Aorta (tissue), 5 donors: ENCODE measurements around the gene NMS. TPM values are rescaled to one million over a fixed set of nuclear protein-coding genes. Genes with fewer than 3 reads are reported as not detected.

Experiments
- ATAC-seq: fragments of 200-7000 bp; cut with Tn5 transposase; one replicate; pipeline ENCODE4 v1.9.1; 2022; ENCODE audit warnings: moderate library complexity; ENCODE audit not compliant: low FRiP score
- DNase-seq, 2 donors: peaks; one replicate each; pipeline ENCODE4 v3.0.0-alpha.2; 2020
- H3K27ac ChIP-seq, 2 donors: one replicate each; pipeline ENCODE4 v1.5.1; 2013; ENCODE audit warnings: low read length in 2 of 2, mild to moderate bottlenecking in 2 of 2, moderate library complexity in 2 of 2, control low read depth in 1 of 2, inconsistent platforms in 1 of 2, low read depth in 1 of 2
- H3K27me3 ChIP-seq, 2 donors: one replicate each; pipeline ENCODE4 v1.6.1; 2013; ENCODE audit warnings: control low read depth in 1 of 2, low read length in 1 of 2, mild to moderate bottlenecking in 1 of 2, moderate library complexity in 1 of 2; ENCODE audit not compliant: insufficient read depth in 2 of 2, control insufficient read depth in 1 of 2
- H3K36me3 ChIP-seq, 2 donors: one replicate each; pipeline ENCODE4 v1.6.1; 2013; ENCODE audit warnings: control low read depth in 1 of 2, low read length in 1 of 2, mild to moderate bottlenecking in 1 of 2; ENCODE audit not compliant: insufficient read depth in 2 of 2, control insufficient read depth in 1 of 2
- H3K4me1 ChIP-seq, 2 donors: one replicate each; pipeline ENCODE4 v1.6.1; 2013; ENCODE audit warnings: low read length in 2 of 2, control low read depth in 1 of 2, mild to moderate bottlenecking in 1 of 2, moderate library complexity in 1 of 2; ENCODE audit not compliant: insufficient read depth in 2 of 2, control insufficient read depth in 1 of 2
- H3K4me3 ChIP-seq, 2 donors: one replicate each; pipeline ENCODE4 v1.5.1; 2013; ENCODE audit warnings: low read length in 2 of 2, control low read depth in 1 of 2, mild to moderate bottlenecking in 1 of 2
- H3K9me3 ChIP-seq: one replicate; pipeline ENCODE4 v1.6.1; 2013; ENCODE audit warnings: mild to moderate bottlenecking, low read length; ENCODE audit not compliant: control insufficient read depth
- WGBS, 2 donors: extraction: QIAGEN DNeasy Blood & Tissue Kit; methylation state at CpG; one replicate each; pipeline ENCODE4 v1.1.7; 2013; 5-methylcytosine and 5-hydroxymethylcytosine counted together
- intact Hi-C, 2 donors: fragments of 100-400 bp; cut with DNase I; formaldehyde crosslinking; loops; one replicate each; pipeline versions ENCODE4 v1.14.2 to v1.15.0; 2022
- long read RNA-seq, 2 donors: library from polyadenylated mRNA; unstranded; transcript quantifications; one replicate each; pipeline ENCODE4 v2.0.0, GENCODE V29; 2020 to 2021
- polyA plus RNA-seq, 2 donors: library from polyadenylated mRNA; stranded (reverse); fragments of 200-250 nt; gene quantifications; one replicate each; pipeline ENCODE4 v1.2.3, GENCODE V29; 2013
- total RNA-seq, 2 donors: library from RNA; stranded (reverse); fragmentation: NEBNext Ultra II Directional; extraction: Animal tissue kit (Norgen Biotek cat#: 25700); gene quantifications; one replicate each; pipeline ENCODE4 v1.2.1, GENCODE V29; 2021
- donor health status: healthy with polysubstance abuse.
- donor health status: Bipolar disorder and iron deficiency.
- donor health status: DM: no; HTN: no; CAD: no.
- donor health status: DM: no; HTN: no; CAD: no.
- donor health status: DM: yes; HTN: yes; CAD: no.

Gene NMS
- not detected for total RNA-seq
- polyA plus RNA-seq: not detected
- long read RNA-seq, donor 1: 0 reads
- long read RNA-seq, donor 2: 0 reads

- H3K36me3 ChIP-seq: no peaks in the 10 kb centered on the region
- H3K4me1 ChIP-seq: no peaks in the 10 kb centered on the region
- H3K9me3 ChIP-seq: peaks cover 2% of the 10 kb centered on the region
- no peak for ATAC-seq
- no peaks in the 10 kb centered on the region for H3K27me3 ChIP-seq
- no peak within 1 kb of the TSS for H3K4me3 ChIP-seq
- 79 to 92% methylated on average over 7 of the region's 7 CpGs for WGBS, 2 donors
- DNase-seq: no peak
- intact Hi-C loops: no loop called here
- H3K27ac ChIP-seq: no peak within 1 kb of the TSS
Measured at GRCh38 chr2:100470182-100470581, at the start of gene NMS. Gene NMS, plus strand, starts transcription at chr2:100470482. Its CDS starts 7 bp downstream, at chr2:100470489.

GRCh38 chr2:100422320-100423055 is 47.8 kb upstream of the NMS start:
- no peaks in the 10 kb centered on the region for H3K36me3 ChIP-seq
- intact Hi-C loops: loop anchor here in 1 of 2 donors (10.0 kb wide), 1 partner anchor 142 kb away; the partner anchor contains the start of gene PDCL3
- H3K27me3 ChIP-seq: no peaks in the 10 kb centered on the region
- 77 to 85% methylated on average over 4 of the region's 4 CpGs for WGBS, 2 donors
- no peak overlapping the region for H3K4me3 ChIP-seq
- no peaks in the 10 kb centered on the region for H3K9me3 ChIP-seq
- H3K27ac ChIP-seq: no peak overlapping the region
- H3K4me1 ChIP-seq: no peaks in the 10 kb centered on the region
- ATAC-seq: no peak
- no peak for DNase-seq

GRCh38 chr2:100423631-100424030 is 46.7 kb upstream of the NMS start:
- no peak overlapping the region for H3K27ac ChIP-seq
- DNase-seq (no peak), ATAC-seq (no peak)
- H3K4me3 ChIP-seq: no peak overlapping the region
- intact Hi-C loops: loop anchor here in 1 of 2 donors (10.0 kb wide), 1 partner anchor 141 kb away; the partner anchor contains the start of gene PDCL3
- H3K27me3 ChIP-seq: no peaks in the 10 kb centered on the region
- no peaks in the 10 kb centered on the region for H3K36me3 ChIP-seq
- H3K4me1 ChIP-seq: no peaks in the 10 kb centered on the region
- WGBS, 2 donors: 86 to 96% methylated on average over 1 of the region's 1 CpG
- no peaks in the 10 kb centered on the region for H3K9me3 ChIP-seq

GRCh38 chr2:100424277-100424875 is 45.9 kb upstream of the NMS start:
- H3K36me3 ChIP-seq: no peaks in the 10 kb centered on the region
- no peaks in the 10 kb centered on the region for H3K4me1 ChIP-seq
- intact Hi-C loops: loop anchor here in 1 of 2 donors (10.0 kb wide), 1 partner anchor 140 kb away; the partner anchor contains the start of gene PDCL3
- ATAC-seq: no peak
- no peaks in the 10 kb centered on the region for H3K9me3 ChIP-seq
- H3K27me3 ChIP-seq: no peaks in the 10 kb centered on the region
- no peak for DNase-seq
- H3K4me3 ChIP-seq: no peak overlapping the region
- H3K27ac ChIP-seq: no peak overlapping the region
- 73 to 79% methylated on average over 4 of the region's 4 CpGs for WGBS, 2 donors

- intact Hi-C loops: loop anchor here in 1 of 2 donors (10.0 kb wide), 1 partner anchor 140 kb away; the partner anchor contains the start of gene PDCL3
- DNase-seq: no peak
Measured at GRCh38 chr2:100425107-100425506, 45.2 kb upstream of the NMS start.

GRCh38 chr2:100425573-100426383 is 44.5 kb upstream of the NMS start:
- Histone ChIP-seq H3K27ac (no peak overlapping the region), H3K36me3 (no peaks in the 10 kb centered on the region), H3K4me1 (no peaks in the 10 kb centered on the region), H3K4me3 (no peak overlapping the region), H3K27me3 (no peaks in the 10 kb centered on the region), H3K9me3 (no peaks in the 10 kb centered on the region)
- WGBS, 2 donors: 79 to 84% methylated on average over 15 of the region's 15 CpGs
- DNase-seq: no peak
- ATAC-seq: no peak
- intact Hi-C loops: loop anchor here in 1 of 2 donors (10.0 kb wide), 1 partner anchor 139 kb away; the partner anchor contains the start of gene PDCL3

More at GRCh38 chr2:100425107-100425506, 45.2 kb upstream of the NMS start:
- Histone ChIP-seq H3K4me1 (no peaks in the 10 kb centered on the region), H3K27me3 (no peaks in the 10 kb centered on the region), H3K27ac (no peak overlapping the region), H3K4me3 (no peak overlapping the region), H3K9me3 (no peaks in the 10 kb centered on the region), H3K36me3 (no peaks in the 10 kb centered on the region)
- 24% methylated on average over 4 of the region's 4 CpGs for WGBS, 2 donors
- no peak for ATAC-seq

GRCh38 chr2:100426384-100426720 is 43.9 kb upstream of the NMS start:
- no peaks in the 10 kb centered on the region for H3K4me1 ChIP-seq
- no peak for DNase-seq
- no peaks in the 10 kb centered on the region for H3K9me3 ChIP-seq
- 91 to 92% methylated on average over 18 of the region's 18 CpGs for WGBS, 2 donors
- H3K27ac ChIP-seq: no peak overlapping the region
- no peak overlapping the region for H3K4me3 ChIP-seq
- intact Hi-C loops: loop anchor here in 1 of 2 donors (10.0 kb wide), 1 partner anchor 138 kb away; the partner anchor contains the start of gene PDCL3
- no peaks in the 10 kb centered on the region for H3K36me3 ChIP-seq
- ATAC-seq: no peak
- H3K27me3 ChIP-seq: no peaks in the 10 kb centered on the region

GRCh38 chr2:100427111-100427510 is 43.2 kb upstream of the NMS start:
- no peak for DNase-seq
- H3K9me3 ChIP-seq: no peaks in the 10 kb centered on the region
- ATAC-seq: no peak
- no peaks in the 10 kb centered on the region for H3K27me3 ChIP-seq
- intact Hi-C loops: loop anchor here in 1 of 2 donors (10.0 kb wide), 1 partner anchor 138 kb away; the partner anchor contains the start of gene PDCL3
- no peaks in the 10 kb centered on the region for H3K36me3 ChIP-seq
- no peak overlapping the region for H3K27ac ChIP-seq
- 93% methylated on average over 12 of the region's 12 CpGs for WGBS, 2 donors
- H3K4me3 ChIP-seq: no peak overlapping the region
- H3K4me1 ChIP-seq: no peaks in the 10 kb centered on the region
